OCI-LY3 (cell line): ENCODE measurements around the gene TSKU.

Experiments used
- CTCF ChIP-seq: fragments of 200-600, 300-600 bp; sonication (generic); IDR thresholded peaks from 2 replicates; pipeline ENCODE4 v1.5.1; 2014; ENCODE audit warnings: antibody characterized with exemption, low read length, low read depth
- EZH2phosphoT487 ChIP-seq: fragments of 200-600 bp; shearing (Covaris generic); IDR thresholded peaks from 2 replicates; pipeline ENCODE4 v1.6.1; 2018; ENCODE audit warnings: antibody characterized with exemption, mixed run types, low read depth

- TF ChIP-seq CTCF (no peak), EZH2phosphoT487 (no peak)
Observed at GRCh38 chr11:76803811-76804600, 20.9 kb downstream of the TSKU start.
